B cell (primary cell): ENCODE measurements around the gene ZNF808. TPM values are rescaled to one million over a fixed set of nuclear protein-coding genes. Genes with fewer than 3 reads are reported as not detected.

Source experiments
- ATAC-seq: fragments of 200-7000 bp; cut with Tn5 transposase; one replicate; pipeline ENCODE4 v1.10.0; 2021; ENCODE audit warnings: low read depth, mild to moderate bottlenecking, moderate number of reproducible peaks, moderate library complexity
- CTCF ChIA-PET: fragments of 350-600 bp; sonication (Branson Sonifier 250); formaldehyde crosslinking; loops from one replicate; lab custom pipeline; 2021; ENCODE audit warnings: antibody characterized with exemption, inconsistent platforms; lab: Charles Lee
- POLR2A ChIA-PET: fragments of 350-600 bp; sonication (Branson Sonifier 250); formaldehyde crosslinking; loops from one replicate; lab custom pipeline; 2021; ENCODE audit warnings: antibody characterized with exemption; lab: Charles Lee
- DNase-seq: peaks from one replicate; pipeline ENCODE4 v3.0.0; 2013
- H2AFZ ChIP-seq: 2 replicates; pipeline ENCODE4 v1.6.1; 2012; ENCODE audit warnings: mild to moderate bottlenecking, low read depth, low read length; ENCODE audit not compliant: insufficient read depth, poor library complexity, severe bottlenecking
- H3K27ac ChIP-seq, 2 donors: 1 replicate in 1 of 2; 2 replicates in 1 of 2; pipeline ENCODE4 v1.5.1; 2012 to 2013; ENCODE audit warnings: low read length in 2 of 2, mild to moderate bottlenecking in 2 of 2, moderate library complexity in 1 of 2
- H3K27me3 ChIP-seq, 4 experiments: fragments of 200-600 bp in 1 of 4; sonication (generic) in 1 of 4; replicated peaks in 1 of 4; 1 replicate in 2 of 4; 2 replicates in 2 of 4; pipeline versions ENCODE4 v1.6.1 to v1.7.0; 2013 to 2016; ENCODE audit warnings: low read length in 3 of 4, mild to moderate bottlenecking in 2 of 4, mixed read lengths in 1 of 4, moderate library complexity in 1 of 4; ENCODE audit not compliant: insufficient read depth in 4 of 4, control insufficient read depth in 3 of 4; ENCODE audit errors: control extremely low read depth in 1 of 4
- H3K36me3 ChIP-seq, 2 experiments: replicated peaks in 1 of 2; 1 replicate in 1 of 2; 2 replicates in 1 of 2; pipeline versions ENCODE4 v1.6.1 to v1.7.1; 2013; ENCODE audit warnings: low read length in 1 of 2; ENCODE audit not compliant: insufficient read depth in 2 of 2, control insufficient read depth in 1 of 2; ENCODE audit errors: control extremely low read depth in 1 of 2, extremely low read depth in 1 of 2
- H3K4me1 ChIP-seq, 2 donors: fragments of 200-600 bp in 1 of 2; sonication (generic) in 1 of 2; 1 replicate in 1 of 2; 2 replicates in 1 of 2; pipeline versions ENCODE4 v1.5.1 to v1.6.1; 2013 to 2017; ENCODE audit warnings: low read length in 2 of 2; ENCODE audit not compliant: control insufficient read depth in 2 of 2, insufficient read depth in 2 of 2
- H3K4me2 ChIP-seq: replicated peaks from 2 replicates; pipeline ENCODE3; 2012; ENCODE audit warnings: mild to moderate bottlenecking, low read depth, low read length; ENCODE audit not compliant: poor library complexity, severe bottlenecking
- H3K4me3 ChIP-seq, 5 experiments: fragments of 200-600 bp in 1 of 5; sonication (generic) in 1 of 5; 1 replicate in 3 of 5; 2 replicates in 2 of 5; pipeline versions ENCODE4 v1.5.1 to v1.7.0; 2011 to 2016; ENCODE audit warnings: low read length in 4 of 5, mild to moderate bottlenecking in 4 of 5, low read depth in 2 of 5, control low read depth in 1 of 5, moderate library complexity in 1 of 5; ENCODE audit not compliant: insufficient read depth in 1 of 5; ENCODE audit errors: control extremely low read depth in 1 of 5, extremely low read depth in 1 of 5
- H3K79me2 ChIP-seq: fragments of 200-600 bp; sonication (generic); one replicate; pipeline ENCODE4 v1.6.0; 2016; ENCODE audit warnings: low read length; ENCODE audit not compliant: control insufficient read depth, insufficient read depth
- H3K9ac ChIP-seq: fragments of 200-600 bp; sonication (generic); 2 replicates; pipeline ENCODE4 v1.6.1; 2017; ENCODE audit warnings: mild to moderate bottlenecking, low read length, moderate library complexity
- H3K9me3 ChIP-seq, 3 donors: one replicate each; pipeline versions ENCODE4 v1.6.1 to v1.7.1; 2013; ENCODE audit warnings: low read length in 2 of 3; ENCODE audit not compliant: control insufficient read depth in 2 of 3, insufficient read depth in 1 of 3; ENCODE audit errors: control extremely low read depth in 1 of 3
- H4K20me1 ChIP-seq: 2 replicates; pipeline ENCODE4 v1.6.0; 2012; ENCODE audit warnings: mild to moderate bottlenecking, low read length; ENCODE audit not compliant: insufficient read depth, control insufficient read depth, poor library complexity, severe bottlenecking
- H3K27ac Mint-ChIP-seq: one replicate; pipeline ENCODE4 v1.8.0; 2021; ENCODE audit warnings: mixed read lengths
- H3K27me3 Mint-ChIP-seq: one replicate; pipeline ENCODE4 v1.8.0; 2021; ENCODE audit warnings: mixed read lengths
- H3K4me1 Mint-ChIP-seq: one replicate; pipeline ENCODE4 v1.8.0; 2021; ENCODE audit warnings: mixed read lengths
- H3K4me3 Mint-ChIP-seq: one replicate; pipeline ENCODE4 v1.8.0; 2021; ENCODE audit warnings: mixed read lengths
- H3K9me3 Mint-ChIP-seq: one replicate; pipeline ENCODE4 v1.8.0; 2022; ENCODE audit warnings: mixed read lengths; ENCODE audit not compliant: insufficient read depth
- CTCF ChIP-seq: fragments of 200-600 bp; IDR thresholded peaks from one replicate; pipeline ENCODE4 v1.8.0; 2022; ENCODE audit warnings: antibody characterized with exemption, mild to moderate bottlenecking
- EZH2 ChIP-seq: IDR thresholded peaks from 2 replicates; pipeline ENCODE4 v1.6.1; 2012; ENCODE audit warnings: borderline replicate concordance, low read depth, mild to moderate bottlenecking, moderate library complexity, low read length; ENCODE audit not compliant: insufficient read depth, poor library complexity, severe bottlenecking
- WGBS: methylation state at CpG from one replicate; pipeline ENCODE4 v1.1.5; 2013; ENCODE audit warnings: missing lambda C conversion rate; ENCODE audit not compliant: insufficient coverage; 5-methylcytosine and 5-hydroxymethylcytosine counted together
- intact Hi-C: fragments of 100-400 bp; cut with micrococcal nuclease; formaldehyde crosslinking; loops from one replicate; pipeline ENCODE4 v1.10.0; 2022
- polyA plus RNA-seq: library from polyadenylated mRNA; depleted of rRNA; stranded (reverse); fragments of >200 nt; gene quantifications from 2 replicates; pipeline ENCODE4 v1.2.3, GENCODE V29; 2012
- total RNA-seq, 2 donors: library from RNA; stranded (reverse); fragments of 120-200 nt in 1 of 2; gene quantifications; 1 replicate in 1 of 2; 2 replicates in 1 of 2; pipeline versions ENCODE4 v1.2.3 to v1.2.4, GENCODE V29; 2013 to 2022

ZNF808 gene
- total and polyA plus RNA-seq, 2 donors (not counting 1 experiment from before 2014, with no cell fraction given) = 8.8 to 56.0 TPM

DNA sequence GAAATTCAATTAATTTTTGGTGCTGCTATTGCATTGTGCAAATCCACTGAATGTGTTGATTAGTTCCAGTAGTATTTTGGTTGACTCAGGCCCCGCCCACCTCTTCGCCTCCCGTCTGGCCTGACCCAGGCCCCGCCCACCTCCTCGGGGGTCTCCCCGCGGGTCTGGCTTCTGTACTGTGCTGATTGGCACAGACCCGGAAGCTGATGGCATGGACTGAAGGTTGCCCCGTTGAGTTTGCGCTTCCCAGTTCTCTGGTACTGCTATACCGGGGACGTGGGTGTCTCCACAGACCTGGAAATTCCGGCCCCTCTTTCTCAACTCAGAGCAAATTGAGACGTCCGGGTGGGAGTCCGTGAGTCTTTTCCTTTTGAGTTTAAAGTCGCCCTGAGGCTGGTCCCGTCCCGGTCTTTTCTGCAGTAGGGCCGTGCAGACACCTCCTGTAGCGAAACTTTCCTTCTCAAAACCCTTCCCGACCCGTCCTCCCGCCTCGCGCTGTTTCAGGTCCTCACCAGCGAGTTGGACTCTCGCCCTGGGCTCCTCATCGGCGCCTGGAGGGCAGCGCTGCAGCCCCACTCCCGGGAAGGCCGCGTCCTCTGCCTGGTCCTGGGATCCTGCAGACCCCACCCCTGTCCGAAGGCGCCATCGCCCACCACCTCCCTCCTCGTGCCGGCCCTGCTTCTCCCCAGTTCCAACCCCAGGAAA is 57.4 kb downstream of the ZNF808 start:
- Histone ChIP-seq H3K4me2 (no peak overlapping the region), H4K20me1 (no peaks in the 10 kb centered on the region), H3K4me3 (no peak overlapping the region), H3K9ac (no peak overlapping the region), H3K79me2 (no peaks in the 10 kb centered on the region), H3K4me1 (no peaks in the 10 kb centered on the region), H3K36me3 (peaks cover 0 to 51% of the 10 kb centered on the region in 2 experiments), H3K9me3 (peaks cover 4 to 55% (median 31%) of the 10 kb centered on the region in 3 donors), H2AFZ (no peak overlapping the region), H3K27ac (no peak overlapping the region), H3K27me3 (no peaks in the 10 kb centered on the region)
- H3K4me1 Mint-ChIP-seq = no peaks in the 10 kb centered on the region
- TF ChIP-seq CTCF (no peak), EZH2 (no peak)
- ChIA-PET POLR2A (no interaction called here), CTCF (no interaction called here)
- DNase-seq = no peak
- no peak overlapping the region for H3K27ac Mint-ChIP-seq
- intact Hi-C loops = no loop called here
- H3K27me3 Mint-ChIP-seq = no peaks in the 10 kb centered on the region
- ATAC-seq = no peak
- H3K4me3 Mint-ChIP-seq = no peak overlapping the region
- H3K9me3 Mint-ChIP-seq = peaks cover 10% of the 10 kb centered on the region
- 95% methylated on average over 37 of the region's 39 CpGs for WGBS

DNA sequence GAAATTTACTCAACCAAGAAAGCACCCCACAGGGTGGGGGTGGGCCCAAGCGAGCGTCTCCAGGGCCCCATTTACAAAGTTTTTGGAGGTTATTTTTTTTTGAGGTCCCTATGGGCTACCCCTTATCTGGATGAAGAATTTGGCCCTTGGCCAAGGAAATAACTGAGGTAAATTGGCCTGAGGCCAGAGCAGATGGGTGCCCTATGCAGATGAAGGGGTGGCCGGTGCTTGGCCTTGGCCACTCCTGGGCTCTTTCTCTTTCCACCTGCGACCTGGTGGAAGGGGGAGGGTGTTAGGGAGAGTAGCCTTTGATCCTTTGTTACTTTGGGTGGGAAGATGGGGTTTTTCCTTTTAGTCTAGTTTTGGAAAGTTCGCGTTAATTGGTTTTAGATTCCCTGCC is 58.1 kb downstream of the ZNF808 start:
- CTCF ChIA-PET = no interaction called here
- no peak for TF ChIP-seq CTCF
- TF ChIP-seq EZH2 = no peak
- H3K4me2 ChIP-seq = no peak overlapping the region
- WGBS = 98% methylated on average over 4 of the region's 6 CpGs
- H3K27me3 ChIP-seq = no peaks in the 10 kb centered on the region
- no peaks in the 10 kb centered on the region for H3K4me1 Mint-ChIP-seq
- POLR2A ChIA-PET = no interaction called here
- peaks cover 10% of the 10 kb centered on the region for H3K9me3 Mint-ChIP-seq
- H2AFZ ChIP-seq = no peak overlapping the region
- H3K4me3 ChIP-seq = no peak overlapping the region
- H3K27me3 Mint-ChIP-seq = no peaks in the 10 kb centered on the region
- H4K20me1 ChIP-seq = no peaks in the 10 kb centered on the region
- H3K9me3 ChIP-seq = peaks cover 4 to 53% (median 30%) of the 10 kb centered on the region in 3 donors
- intact Hi-C loops = no loop called here
- H3K4me3 Mint-ChIP-seq = no peak overlapping the region
- H3K4me1 ChIP-seq = no peaks in the 10 kb centered on the region
- H3K36me3 ChIP-seq = peaks cover 0 to 50% of the 10 kb centered on the region in 2 experiments
- no peaks in the 10 kb centered on the region for H3K79me2 ChIP-seq
- no peak overlapping the region for H3K9ac ChIP-seq
- ATAC-seq (no peak), DNase-seq (no peak)
- no peak overlapping the region for H3K27ac ChIP-seq
- no peak overlapping the region for H3K27ac Mint-ChIP-seq
